GM08714 (cell line): ENCODE results near the gene XYLT1.

Experiments
- H3K4me3 ChIP-seq: fragments of 200-500 bp; sonication (Bioruptor generic); 2 replicates; pipeline ENCODE4 v1.5.1; 2014; ENCODE audit warnings: mild to moderate bottlenecking, low read length, inconsistent platforms
- ZNF274 ChIP-seq: IDR thresholded peaks from 2 replicates; pipeline ENCODE4 v1.6.1; 2012; ENCODE audit warnings: mild to moderate bottlenecking, low read depth, low read length

The XYLT1 gene

DNA sequence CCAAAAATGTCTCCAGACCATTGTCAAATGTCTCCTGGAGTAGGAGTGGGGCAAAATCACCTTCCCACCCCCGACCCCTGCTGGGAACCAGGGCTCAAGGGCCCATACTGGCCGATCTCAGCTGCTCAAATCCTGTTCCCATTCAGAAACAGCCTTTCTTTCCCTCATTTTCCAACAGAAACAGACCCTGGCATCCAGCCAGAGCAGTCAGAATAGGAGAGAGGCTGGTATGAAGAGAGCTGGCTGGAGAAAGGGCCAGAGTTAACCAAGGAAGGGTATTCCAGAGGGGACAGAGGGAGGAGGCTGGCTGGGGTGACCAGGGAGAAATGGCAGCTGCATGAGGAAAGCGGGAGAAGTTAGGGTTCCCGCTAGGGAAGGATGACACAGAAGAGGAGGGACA is 199.1 kb downstream of the XYLT1 start:
- no peak for TF ChIP-seq ZNF274
- H3K4me3 ChIP-seq: no peak overlapping the region

DNA sequence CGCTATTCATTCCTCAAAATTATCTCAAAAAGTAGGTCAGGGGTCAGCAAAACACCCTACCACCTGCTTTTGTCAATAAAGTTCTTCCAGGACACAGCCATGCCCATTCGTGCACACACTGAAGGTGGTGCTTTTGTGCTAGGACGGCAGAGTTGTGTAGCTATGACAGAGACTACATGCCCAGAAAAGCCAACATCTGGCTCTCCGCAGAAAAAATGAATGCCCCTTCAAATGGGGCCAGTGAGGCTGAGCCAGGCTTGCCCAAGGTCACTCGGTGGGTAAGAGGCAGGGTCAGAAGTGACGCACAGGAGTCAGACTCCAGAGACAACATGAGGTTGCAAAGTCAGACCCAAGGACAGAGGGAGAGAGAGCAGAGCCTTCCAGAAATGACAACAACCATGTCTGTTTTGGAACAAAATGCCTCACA is 200.1 kb downstream of the XYLT1 start:
- no peak overlapping the region for H3K4me3 ChIP-seq
- TF ChIP-seq ZNF274: no peak

DNA sequence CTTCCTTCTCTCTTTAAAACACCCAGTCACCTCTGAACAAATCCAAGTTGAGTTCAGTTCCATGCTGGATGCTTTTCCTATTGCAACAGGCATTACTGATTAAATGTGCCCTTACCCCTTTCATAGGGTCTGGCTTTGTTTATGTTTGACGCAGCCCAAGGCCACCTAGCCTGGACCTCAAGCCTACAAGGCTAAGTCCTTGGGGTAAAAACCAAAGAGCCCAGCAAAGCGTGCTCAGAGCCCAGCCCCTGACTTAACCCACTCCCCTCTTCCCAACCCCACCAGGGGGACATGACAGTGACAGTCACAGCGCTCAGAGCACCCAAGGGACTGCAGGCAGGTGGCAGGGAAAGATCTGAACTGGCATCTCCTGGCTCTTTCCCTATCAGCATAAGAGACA is 200.6 kb downstream of the XYLT1 start:
- no peak overlapping the region for H3K4me3 ChIP-seq
- TF ChIP-seq ZNF274: no peak

DNA sequence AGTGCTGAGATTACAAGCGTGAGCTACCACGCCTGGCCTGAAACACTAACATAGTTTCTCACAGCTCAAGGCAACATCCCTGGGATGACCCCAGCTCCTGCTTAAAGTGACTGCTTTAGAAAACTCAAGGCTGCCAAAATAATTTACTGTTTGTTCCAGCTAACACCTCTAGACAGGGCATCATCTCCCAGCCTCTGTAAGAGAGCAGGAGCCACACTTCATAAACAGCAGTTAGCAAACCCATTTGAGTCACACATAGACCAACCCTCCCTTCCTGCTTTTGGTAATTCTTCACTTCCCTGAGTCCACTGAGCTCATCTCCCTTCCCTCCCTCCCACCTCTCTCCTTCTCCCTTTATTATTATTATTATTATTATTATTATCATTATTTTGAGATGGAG is 201.3 kb downstream of the XYLT1 start:
- TF ChIP-seq ZNF274: no peak
- H3K4me3 ChIP-seq: no peak overlapping the region

DNA sequence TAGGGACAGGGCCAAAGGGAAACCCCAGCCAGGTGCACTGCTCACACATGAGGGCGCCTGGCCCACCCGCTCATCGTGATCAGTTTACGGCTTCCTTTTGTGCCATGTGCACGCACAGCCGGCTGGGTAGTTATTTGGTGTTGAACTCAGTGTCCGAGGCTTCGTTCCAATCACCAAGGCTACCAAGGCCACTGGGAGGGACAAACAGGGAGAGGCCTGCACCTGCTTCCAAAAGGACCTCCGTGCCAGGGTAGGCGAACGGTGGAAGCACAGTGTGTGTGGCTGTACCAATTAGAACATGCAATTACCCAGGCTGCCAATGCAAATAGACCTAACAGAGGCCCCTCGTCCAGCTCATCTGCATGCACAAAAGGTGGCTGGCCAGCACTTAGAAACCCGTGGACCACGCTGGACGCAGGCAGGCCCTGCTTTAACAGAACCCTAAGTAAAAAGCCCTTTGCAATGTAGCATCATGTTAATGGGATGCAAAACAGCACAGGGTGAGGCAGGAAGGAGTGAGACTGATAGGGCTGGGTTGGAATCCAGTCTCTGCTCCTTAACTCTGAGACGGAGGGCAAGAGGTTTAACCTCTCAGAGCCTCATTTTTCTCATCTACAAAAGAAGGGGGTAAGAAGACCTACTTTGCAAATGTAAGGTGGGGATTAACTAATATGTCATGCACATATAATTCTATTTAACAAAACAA is 204.0 kb downstream of the XYLT1 start:
- no peak for TF ChIP-seq ZNF274
- no peak overlapping the region for H3K4me3 ChIP-seq

DNA sequence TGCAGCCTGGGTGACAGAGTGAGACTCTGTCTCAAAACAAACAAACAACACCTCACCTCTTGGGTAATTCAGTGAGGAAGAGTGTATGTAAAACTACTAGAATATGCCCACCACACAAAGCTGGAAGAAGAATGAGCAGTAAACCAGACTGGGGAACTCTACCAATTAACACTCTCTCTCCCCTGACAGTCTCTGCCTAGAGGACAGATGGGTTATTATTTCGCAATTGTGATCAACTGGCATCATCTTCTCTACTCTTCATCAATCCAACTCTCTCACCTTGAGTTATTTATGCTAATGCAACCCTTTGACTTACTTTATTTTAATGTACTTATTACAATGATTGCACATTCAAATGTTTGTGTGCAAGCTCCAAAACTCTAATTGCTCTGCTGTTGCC is 205.6 kb downstream of the XYLT1 start:
- no peak for TF ChIP-seq ZNF274
- H3K4me3 ChIP-seq: no peak overlapping the region

DNA sequence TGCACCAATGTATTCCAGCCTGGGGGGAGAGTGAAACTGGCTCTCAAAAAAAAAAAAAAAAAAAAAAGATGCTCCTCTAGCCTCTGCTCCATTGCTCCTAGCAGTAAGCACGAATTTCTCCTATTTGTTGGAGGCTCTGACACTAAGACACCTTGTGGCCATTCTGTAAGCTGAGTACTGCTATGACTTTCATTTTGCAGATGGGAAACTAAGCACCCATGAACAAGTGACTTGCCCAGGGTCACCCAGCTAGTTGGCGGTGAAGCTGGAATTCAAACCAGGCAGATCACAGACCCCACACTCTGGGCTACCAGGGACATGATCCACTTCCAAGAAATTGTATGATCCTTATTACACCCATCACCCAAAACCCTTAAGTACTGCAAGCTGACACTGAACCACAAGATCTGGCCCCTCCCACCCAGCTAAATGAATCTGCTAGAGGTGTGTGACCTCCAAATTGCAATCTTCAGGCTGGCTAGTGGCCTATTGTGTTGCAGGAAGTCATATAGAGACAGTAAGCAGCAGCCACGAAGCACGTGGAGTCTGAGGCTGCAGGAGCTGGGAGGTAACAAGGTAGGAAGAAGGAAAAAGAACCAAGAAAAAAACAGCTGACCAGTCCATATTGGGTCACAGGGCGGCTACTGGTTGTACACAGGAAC is 209.4 kb downstream of the XYLT1 start:
- no peak for TF ChIP-seq ZNF274
- H3K4me3 ChIP-seq: no peak overlapping the region

DNA sequence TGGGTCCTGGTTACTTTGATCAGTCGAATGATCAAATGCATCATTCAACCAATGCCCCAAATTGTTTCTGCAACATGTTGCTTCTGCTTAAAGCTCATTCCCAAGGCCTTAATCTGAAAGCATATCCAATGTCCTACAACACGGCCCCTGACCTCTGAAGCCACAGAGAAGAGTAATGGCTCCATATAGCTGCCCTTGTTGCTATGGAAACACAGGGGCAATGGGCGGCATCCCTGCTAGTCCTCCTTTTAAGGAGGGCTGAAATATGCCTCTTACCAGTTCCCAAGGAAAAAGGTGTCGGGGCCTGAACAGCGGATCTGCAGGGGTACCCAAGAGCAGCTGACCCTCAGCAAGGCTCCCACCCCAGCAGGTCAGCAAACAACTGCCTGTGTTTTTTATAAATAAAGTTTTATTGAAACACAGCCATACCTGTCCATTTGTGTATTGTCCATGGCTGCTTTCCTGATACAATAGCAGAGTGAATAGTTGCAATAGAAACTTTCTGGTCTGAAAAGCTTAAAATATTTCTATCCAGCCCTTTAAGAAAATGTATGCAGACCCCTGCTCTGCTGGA is 210.4 kb downstream of the XYLT1 start:
- no peak overlapping the region for H3K4me3 ChIP-seq
- TF ChIP-seq ZNF274: no peak

DNA sequence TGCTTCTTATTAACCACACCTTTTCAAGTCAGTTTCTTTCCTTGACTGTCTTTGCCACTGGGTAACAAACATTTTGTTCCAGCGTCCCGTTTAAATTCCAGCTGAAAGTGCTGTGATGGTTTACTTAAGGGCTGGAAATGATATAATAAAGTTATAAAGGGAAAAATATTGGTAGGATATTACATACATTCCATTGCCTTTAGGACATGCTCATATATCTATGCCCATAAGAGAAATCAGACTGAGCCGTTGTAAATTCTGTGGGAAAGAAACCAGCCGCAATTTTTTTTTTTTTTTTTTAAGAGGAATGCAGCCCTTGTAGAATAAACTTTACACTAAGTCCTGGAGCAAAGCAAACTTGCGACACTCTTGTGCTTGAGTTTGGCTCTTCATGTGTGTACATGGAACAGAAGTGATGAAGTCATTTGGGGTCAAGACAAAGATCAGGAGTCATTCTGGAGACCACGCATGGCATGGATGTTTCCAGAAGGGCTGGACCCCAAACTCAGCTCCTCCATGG is 210.9 kb downstream of the XYLT1 start:
- H3K4me3 ChIP-seq: no peak overlapping the region
- no peak for TF ChIP-seq ZNF274

DNA sequence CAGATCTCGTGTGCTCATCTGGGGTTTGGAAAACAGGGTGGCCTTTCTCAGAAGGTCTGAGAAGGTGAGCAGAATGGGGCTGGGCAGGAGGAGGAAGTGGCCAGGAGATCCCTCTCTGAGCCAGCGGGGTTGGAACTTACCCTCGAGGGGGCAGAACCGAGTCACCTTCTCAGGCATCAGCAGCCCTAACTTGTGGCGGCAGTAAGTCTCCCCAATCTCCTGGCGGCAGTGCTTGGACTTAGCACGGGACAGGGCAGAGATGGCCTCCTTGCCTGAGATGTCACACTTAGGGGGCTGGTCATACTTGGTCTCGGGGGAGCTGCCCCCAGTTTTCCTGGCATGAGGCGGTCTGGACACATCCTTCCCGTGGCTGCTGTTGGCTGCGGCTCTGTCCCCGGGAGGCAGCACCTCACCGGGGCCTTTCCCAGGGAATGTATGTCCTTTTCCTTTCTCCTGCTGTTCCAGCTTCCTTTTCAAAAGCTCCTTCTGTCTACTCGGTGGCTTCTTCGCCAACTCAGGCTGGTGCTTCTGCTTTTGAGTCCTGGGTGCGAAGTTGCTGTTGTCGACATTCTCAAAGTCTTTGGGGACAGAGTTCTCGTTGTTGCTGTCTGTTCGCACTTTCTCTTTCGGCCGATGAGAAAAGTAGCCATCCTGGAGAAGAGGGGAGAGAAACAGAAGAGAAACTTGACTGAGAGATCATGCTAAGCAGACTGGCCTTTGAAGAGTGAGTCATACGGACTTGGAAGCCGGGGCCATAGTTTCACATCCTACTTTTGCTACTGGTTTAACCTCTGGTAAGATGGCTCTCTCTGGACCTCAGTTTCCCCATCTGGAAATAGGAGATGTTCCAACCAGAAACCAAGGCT is 211.7 kb downstream of the XYLT1 start:
- H3K4me3 ChIP-seq: no peak overlapping the region; the same call in 1 of the 2 replicates
- no peak for TF ChIP-seq ZNF274

DNA sequence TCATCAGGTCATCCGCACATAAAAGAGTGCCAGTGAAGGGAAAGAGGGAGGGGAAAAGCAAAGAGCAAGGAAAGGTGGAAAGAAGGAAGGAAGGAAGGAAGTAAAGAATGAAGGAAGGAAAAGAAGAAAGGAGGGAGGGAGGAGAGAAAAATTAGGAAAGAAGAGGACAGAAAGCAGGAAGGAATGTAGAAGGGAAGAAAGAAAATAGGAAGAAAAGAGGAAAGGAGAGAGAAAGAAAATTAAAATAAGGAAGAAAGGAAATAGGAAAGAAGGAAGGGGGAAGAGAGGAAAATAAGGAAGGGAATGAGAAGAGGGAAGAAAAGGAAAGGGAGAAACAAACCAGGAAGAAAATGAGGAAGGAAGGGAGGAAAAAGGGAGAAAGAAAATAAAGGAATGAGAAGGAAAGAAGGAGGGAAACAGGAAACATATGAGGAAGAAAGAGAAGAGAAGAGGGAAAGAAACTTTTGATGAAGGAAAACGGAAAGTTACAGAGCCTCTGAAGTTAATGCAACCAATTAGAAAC is 212.6 kb downstream of the XYLT1 start:
- TF ChIP-seq ZNF274: no peak
- no peak overlapping the region for H3K4me3 ChIP-seq

DNA sequence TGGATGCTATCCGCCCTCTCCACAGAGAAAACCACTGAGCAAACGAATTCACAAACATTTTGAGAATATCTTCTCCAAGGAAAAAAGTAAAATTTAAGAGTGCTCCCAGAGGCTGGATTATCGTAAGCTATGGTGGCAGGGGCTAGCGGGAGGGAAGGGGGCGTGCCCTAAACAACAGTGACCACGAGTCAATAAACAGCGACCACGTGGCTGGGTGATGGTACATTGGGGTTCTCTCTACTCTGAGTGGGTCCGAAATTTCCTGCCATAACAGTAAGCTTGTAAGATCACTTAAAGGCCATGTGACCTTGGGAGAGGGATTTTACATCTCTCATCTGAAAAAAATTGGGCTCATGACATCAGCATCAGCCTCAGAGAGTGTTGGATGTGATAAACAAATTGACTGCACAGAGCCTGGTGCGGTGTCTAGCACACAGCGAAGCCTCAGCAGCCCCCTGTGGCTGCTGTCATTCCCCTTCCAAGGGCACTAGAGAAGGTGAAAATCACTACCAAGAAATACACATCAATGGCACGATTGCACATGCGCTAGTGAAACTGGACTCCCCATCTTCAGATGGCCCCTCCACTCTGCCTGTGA is 213.2 kb downstream of the XYLT1 start:
- no peak for TF ChIP-seq ZNF274
- H3K4me3 ChIP-seq: no peak overlapping the region

DNA sequence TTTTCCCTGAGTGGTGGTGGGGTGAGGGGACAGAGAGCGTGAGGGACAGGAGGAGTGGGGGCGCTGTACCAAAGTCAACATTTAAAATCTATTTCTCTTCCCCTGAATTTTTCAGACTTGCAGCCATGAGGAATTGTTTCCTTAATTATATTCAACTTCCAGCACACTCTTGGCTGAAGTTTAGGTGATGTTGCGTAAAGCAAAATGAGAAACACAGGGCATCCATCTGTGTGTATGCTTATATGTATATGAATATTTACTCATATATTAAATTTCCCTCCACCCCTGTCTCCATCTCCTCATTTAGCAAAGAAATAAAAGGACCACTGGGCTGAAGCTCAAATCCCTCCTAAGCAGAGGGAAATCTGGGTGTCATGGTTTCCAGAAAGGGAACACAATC is 218.1 kb downstream of the XYLT1 start:
- H3K4me3 ChIP-seq: no peak overlapping the region
- TF ChIP-seq ZNF274: no peak

DNA sequence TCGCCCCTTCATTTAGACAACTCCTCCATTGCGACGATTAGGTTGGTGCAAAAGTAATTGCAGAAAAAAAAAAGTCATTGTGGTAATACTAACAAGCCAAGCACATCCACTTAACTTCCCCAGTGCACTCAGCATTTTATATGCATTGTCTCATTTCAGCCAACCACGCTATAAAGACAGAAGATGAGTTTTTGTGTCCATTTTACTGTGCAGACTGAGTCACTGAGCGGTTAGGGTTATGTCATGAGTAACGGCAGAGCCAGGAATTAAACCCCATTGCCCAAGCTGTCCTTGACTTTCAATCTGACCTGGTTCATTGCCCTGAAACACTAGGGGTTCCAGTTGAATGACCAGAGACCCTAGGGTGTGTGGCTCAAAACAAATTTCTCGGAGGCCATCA is 218.7 kb downstream of the XYLT1 start:
- no peak overlapping the region for H3K4me3 ChIP-seq
- TF ChIP-seq ZNF274: no peak
